GM12873 (cell line): ENCODE measurements around the gene CDH20.

Experiments
- CTCF ChIP-seq: IDR thresholded peaks from 2 replicates; pipeline ENCODE4 v1.5.1; 2012; ENCODE audit warnings: low read depth, mild to moderate bottlenecking, moderate library complexity, low read length, control low read depth; ENCODE audit not compliant: insufficient read depth; ENCODE audit errors: missing control alignments

The CDH20 gene

GRCh38 chr18:61574665-61575064 lies 241.4 kb downstream of the CDH20 start:
- no peak for TF ChIP-seq CTCF

GRCh38 chr18:61575419-61575818 lies 242.2 kb downstream of the CDH20 start:
- no peak for TF ChIP-seq CTCF

- no peak for TF ChIP-seq CTCF
These were observed 245.6 kb downstream of the CDH20 start for GRCh38 chr18:61578846-61579245.

- no peak for TF ChIP-seq CTCF
These were observed 246.4 kb downstream of the CDH20 start for GRCh38 chr18:61579581-61579980.

GRCh38 chr18:61580046-61580445 lies 246.8 kb downstream of the CDH20 start:
- TF ChIP-seq CTCF = no peak

- peak; percentile 95 for TF ChIP-seq CTCF
These were observed 248.5 kb downstream of the CDH20 start for GRCh38 chr18:61581578-61582201.

GRCh38 chr18:61582202-61582710 lies 249.0 kb downstream of the CDH20 start:
- no peak for TF ChIP-seq CTCF
